Transverse colon (tissue), 3 donors: ENCODE data around the gene OSM.

Experiments used
- POLR2A ChIP-seq: fragments of 450-650 bp; IDR thresholded peaks from one replicate; pipeline ENCODE4 v1.6.1; 2016; ENCODE audit warnings: antibody characterized with exemption, mild to moderate bottlenecking, moderate library complexity
- TF ChIP-seq, protein P1 (sequence below), 5 experiments: fragments of 200-600 bp in 3 of 5; fragments of 450-650 bp in 2 of 5; sonication (generic) in 3 of 5; IDR thresholded peaks; 1 replicate in 2 of 5; 2 replicates in 3 of 5; pipeline ENCODE4 v1.5.1; 2016 to 2017; ENCODE audit warnings: antibody characterized with exemption in 5 of 5, inconsistent platforms in 3 of 5, mild to moderate bottlenecking in 2 of 5, moderate library complexity in 1 of 5

- no peak for TF ChIP-seq POLR2A
- TF ChIP-seq, protein P1, sequence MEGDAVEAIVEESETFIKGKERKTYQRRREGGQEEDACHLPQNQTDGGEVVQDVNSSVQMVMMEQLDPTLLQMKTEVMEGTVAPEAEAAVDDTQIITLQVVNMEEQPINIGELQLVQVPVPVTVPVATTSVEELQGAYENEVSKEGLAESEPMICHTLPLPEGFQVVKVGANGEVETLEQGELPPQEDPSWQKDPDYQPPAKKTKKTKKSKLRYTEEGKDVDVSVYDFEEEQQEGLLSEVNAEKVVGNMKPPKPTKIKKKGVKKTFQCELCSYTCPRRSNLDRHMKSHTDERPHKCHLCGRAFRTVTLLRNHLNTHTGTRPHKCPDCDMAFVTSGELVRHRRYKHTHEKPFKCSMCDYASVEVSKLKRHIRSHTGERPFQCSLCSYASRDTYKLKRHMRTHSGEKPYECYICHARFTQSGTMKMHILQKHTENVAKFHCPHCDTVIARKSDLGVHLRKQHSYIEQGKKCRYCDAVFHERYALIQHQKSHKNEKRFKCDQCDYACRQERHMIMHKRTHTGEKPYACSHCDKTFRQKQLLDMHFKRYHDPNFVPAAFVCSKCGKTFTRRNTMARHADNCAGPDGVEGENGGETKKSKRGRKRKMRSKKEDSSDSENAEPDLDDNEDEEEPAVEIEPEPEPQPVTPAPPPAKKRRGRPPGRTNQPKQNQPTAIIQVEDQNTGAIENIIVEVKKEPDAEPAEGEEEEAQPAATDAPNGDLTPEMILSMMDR (IDR thresholded peaks at IDR 0.05), result no peak
These were observed 33.9 kb downstream of the OSM start for GRCh38 chr22:30232716-30233218.
